Stimulated activated naive CD8-positive, alpha-beta T cell treated with anti-CD3 and anti-CD28 coated beads, Interleukin-15, Interleukin-2, amounts not matched to agents 100 ng/mL and 50 ng/mL, for 24 hours (primary cell): ENCODE measurements around the gene INTU.

ENCODE experiments used
- H3K27ac Mint-ChIP-seq: one replicate; pipeline ENCODE4 v1.8.0; 2021; ENCODE audit warnings: mild to moderate bottlenecking, mixed read lengths
- H3K27me3 Mint-ChIP-seq: one replicate; pipeline ENCODE4 v1.8.0; 2021; ENCODE audit warnings: mixed read lengths
- H3K36me3 Mint-ChIP-seq: one replicate; pipeline ENCODE4 v1.8.0; 2021; ENCODE audit warnings: low read depth, mixed read lengths
- H3K4me1 Mint-ChIP-seq: one replicate; pipeline ENCODE4 v1.8.0; 2021; ENCODE audit warnings: low read depth, mixed read lengths
- H3K4me3 Mint-ChIP-seq: one replicate; pipeline ENCODE4 v1.8.0; 2021; ENCODE audit warnings: mild to moderate bottlenecking, mixed read lengths
- H3K9me3 Mint-ChIP-seq: one replicate; pipeline ENCODE4 v1.8.0; 2021; ENCODE audit warnings: mixed read lengths

The INTU gene

GRCh38 chr4:127756906-127757305, 124.1 kb downstream of the INTU start:
- no peak overlapping the region for H3K4me3 Mint-ChIP-seq
- H3K9me3 Mint-ChIP-seq, result no peaks in the 10 kb centered on the region
- H3K27me3 Mint-ChIP-seq, result peaks cover 8% of the 10 kb centered on the region
- H3K27ac Mint-ChIP-seq, result no peak overlapping the region
- no peaks in the 10 kb centered on the region for H3K36me3 Mint-ChIP-seq
- H3K4me1 Mint-ChIP-seq, result no peaks in the 10 kb centered on the region

GRCh38 chr4:127759228-127759820, 126.6 kb downstream of the INTU start:
- Mint-ChIP-seq H3K36me3 (no peaks in the 10 kb centered on the region), H3K4me3 (no peak overlapping the region), H3K27ac (no peak overlapping the region), H3K4me1 (no peaks in the 10 kb centered on the region), H3K9me3 (no peaks in the 10 kb centered on the region), H3K27me3 (peaks cover 4% of the 10 kb centered on the region)

GRCh38 chr4:127759893-127760292, 127.1 kb downstream of the INTU start:
- Mint-ChIP-seq H3K27me3 (peaks cover 4% of the 10 kb centered on the region), H3K4me3 (no peak overlapping the region), H3K9me3 (no peaks in the 10 kb centered on the region), H3K27ac (no peak overlapping the region), H3K36me3 (no peaks in the 10 kb centered on the region), H3K4me1 (no peaks in the 10 kb centered on the region)

- Mint-ChIP-seq H3K36me3 (no peaks in the 10 kb centered on the region), H3K4me1 (no peaks in the 10 kb centered on the region), H3K4me3 (no peak overlapping the region), H3K27me3 (peaks cover 50% of the 10 kb centered on the region), H3K27ac (no peak overlapping the region), H3K9me3 (no peaks in the 10 kb centered on the region)
Measured at GRCh38 chr4:127771535-127772275, 138.9 kb downstream of the INTU start.

GRCh38 chr4:127772769-127773671, 140.3 kb downstream of the INTU start:
- H3K27me3 Mint-ChIP-seq, result peaks cover 55% of the 10 kb centered on the region
- H3K27ac Mint-ChIP-seq, result no peak overlapping the region
- no peak overlapping the region for H3K4me3 Mint-ChIP-seq
- no peaks in the 10 kb centered on the region for H3K9me3 Mint-ChIP-seq
- H3K4me1 Mint-ChIP-seq, result no peaks in the 10 kb centered on the region
- no peaks in the 10 kb centered on the region for H3K36me3 Mint-ChIP-seq

GRCh38 chr4:127775843-127776242, 143.1 kb downstream of the INTU start:
- no peak overlapping the region for H3K27ac Mint-ChIP-seq
- no peaks in the 10 kb centered on the region for H3K9me3 Mint-ChIP-seq
- H3K27me3 Mint-ChIP-seq, result peaks cover 69% of the 10 kb centered on the region

More at GRCh38 chr4:127775843-127776242, 143.1 kb downstream of the INTU start:
- no peaks in the 10 kb centered on the region for H3K36me3 Mint-ChIP-seq
- H3K4me1 Mint-ChIP-seq, result peaks cover under 1% of the 10 kb centered on the region
- H3K4me3 Mint-ChIP-seq, result no peak overlapping the region
